ENCODE results near the gene UAP1L1. TPM values are rescaled to one million over a fixed set of nuclear protein-coding genes. Genes with fewer than 3 reads are reported as not detected.

UAP1L1 gene
- total and polyA plus RNA-seq, 2 of the 4 experiments (the other 2 are of a cell fraction): 2.3 to 9.8 TPM

DNA sequence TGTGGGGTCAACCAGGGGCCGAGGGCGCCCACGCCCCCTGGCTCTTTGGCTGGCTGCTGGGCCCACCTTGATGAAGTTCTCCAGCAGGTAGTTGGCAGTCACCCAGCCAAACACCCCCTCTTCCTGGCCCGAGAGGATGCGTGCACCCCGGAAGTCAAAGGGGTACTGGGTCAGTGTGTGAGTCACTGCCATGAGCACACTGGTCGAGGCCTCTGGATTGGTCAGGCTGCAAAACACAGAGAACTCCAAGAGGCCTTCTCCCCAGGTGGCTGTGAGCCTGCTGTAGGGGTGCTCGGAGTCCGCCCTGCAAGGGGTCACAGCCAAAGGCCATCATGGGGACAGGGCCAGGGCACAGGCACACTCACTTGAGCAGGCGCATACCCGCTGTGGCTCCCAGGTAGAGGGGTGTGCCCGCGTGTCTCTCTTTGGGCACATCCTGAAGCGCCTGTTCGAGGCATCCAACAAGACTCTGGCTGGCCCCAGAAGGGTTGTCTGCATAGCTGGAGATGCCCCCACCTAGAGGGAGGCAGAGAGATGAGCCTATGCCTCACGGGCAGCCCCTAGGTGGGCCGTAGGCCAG lies 26.1 kb upstream of the UAP1L1 start:
- no peak overlapping the region for H3K9ac ChIP-seq (ENCODE audit: low read depth, low read length)
- in situ Hi-C loops (cut with MboI; ENCODE audit: low sequenced_read_pairs) (no loop called here), intact Hi-C loops (cut with micrococcal nuclease) (no loop called here), dilution Hi-C loops (cut with HindIII; ENCODE audit: low sequenced_read_pairs, unreplicated experiment) (no loop called here)
- H4K20me1 ChIP-seq (ENCODE audit: insufficient read depth, low read length): no peaks in the 10 kb centered on the region; the same call in 1 of the 2 replicates
- no peak overlapping the region for H3K27ac ChIP-seq (ENCODE audit: insufficient read depth, low read length)
- no peak overlapping the region for H3K18ac ChIP-seq (ENCODE audit: low read depth, low read length)
- H3K4me2 ChIP-seq (ENCODE audit: low read depth, low read length): no peak overlapping the region
- H3K4ac ChIP-seq (ENCODE audit: low read depth, low read length): no peak overlapping the region
- no peak overlapping the region for H2AK5ac ChIP-seq (ENCODE audit: low read depth, low read length)
- no peaks in the 10 kb centered on the region for H3K79me1 ChIP-seq (ENCODE audit: low read depth in 1 of 2, low read length in 2 of 2)
- no peaks in the 10 kb centered on the region for H3K9me3 ChIP-seq (ENCODE audit: control insufficient read depth, insufficient read depth, low read length)
- no peaks in the 10 kb centered on the region for H3K36me3 ChIP-seq (ENCODE audit: control insufficient read depth, insufficient read depth, low read length)
- no peak overlapping the region for H3K56ac ChIP-seq (ENCODE audit: extremely low read depth, insufficient read depth, low read length)
- no peak overlapping the region for H3K4me3 ChIP-seq (ENCODE audit: insufficient read depth, low read depth, low read length)
- H3K23ac ChIP-seq (ENCODE audit: low read depth, low read length): no peak overlapping the region
- TF ChIP-seq RCOR1 (IDR thresholded peaks at IDR 0.05; ENCODE audit: insufficient replicate concordance, low read length) (no peak), MXI1 (IDR thresholded peaks at IDR 0.05; ENCODE audit: borderline replicate concordance, low read depth, low read length) (no peak), MAFK (IDR thresholded peaks at IDR 0.05; ENCODE audit: low read depth, low read length) (no peak), SMC3 (IDR thresholded peaks at IDR 0.05; ENCODE audit: low read depth, low read length) (no peak), CEBPB (IDR thresholded peaks at IDR 0.05; ENCODE audit: low read depth, low read length) (no peak), NFE2L2 (IDR thresholded peaks at IDR 0.05; ENCODE audit: low read depth, low read length) (no peak), FOS (IDR thresholded peaks at IDR 0.05; ENCODE audit: low read depth, low read length) (no peak), CHD1 (IDR thresholded peaks at IDR 0.05; ENCODE audit: low read depth, low read length) (no peak)
- TF ChIP-seq, protein P1, sequence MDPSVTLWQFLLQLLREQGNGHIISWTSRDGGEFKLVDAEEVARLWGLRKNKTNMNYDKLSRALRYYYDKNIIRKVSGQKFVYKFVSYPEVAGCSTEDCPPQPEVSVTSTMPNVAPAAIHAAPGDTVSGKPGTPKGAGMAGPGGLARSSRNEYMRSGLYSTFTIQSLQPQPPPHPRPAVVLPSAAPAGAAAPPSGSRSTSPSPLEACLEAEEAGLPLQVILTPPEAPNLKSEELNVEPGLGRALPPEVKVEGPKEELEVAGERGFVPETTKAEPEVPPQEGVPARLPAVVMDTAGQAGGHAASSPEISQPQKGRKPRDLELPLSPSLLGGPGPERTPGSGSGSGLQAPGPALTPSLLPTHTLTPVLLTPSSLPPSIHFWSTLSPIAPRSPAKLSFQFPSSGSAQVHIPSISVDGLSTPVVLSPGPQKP (IDR thresholded peaks at IDR 0.05; ENCODE audit: borderline replicate concordance, low read depth, low read length): no peak
- TF ChIP-seq, protein P2, sequence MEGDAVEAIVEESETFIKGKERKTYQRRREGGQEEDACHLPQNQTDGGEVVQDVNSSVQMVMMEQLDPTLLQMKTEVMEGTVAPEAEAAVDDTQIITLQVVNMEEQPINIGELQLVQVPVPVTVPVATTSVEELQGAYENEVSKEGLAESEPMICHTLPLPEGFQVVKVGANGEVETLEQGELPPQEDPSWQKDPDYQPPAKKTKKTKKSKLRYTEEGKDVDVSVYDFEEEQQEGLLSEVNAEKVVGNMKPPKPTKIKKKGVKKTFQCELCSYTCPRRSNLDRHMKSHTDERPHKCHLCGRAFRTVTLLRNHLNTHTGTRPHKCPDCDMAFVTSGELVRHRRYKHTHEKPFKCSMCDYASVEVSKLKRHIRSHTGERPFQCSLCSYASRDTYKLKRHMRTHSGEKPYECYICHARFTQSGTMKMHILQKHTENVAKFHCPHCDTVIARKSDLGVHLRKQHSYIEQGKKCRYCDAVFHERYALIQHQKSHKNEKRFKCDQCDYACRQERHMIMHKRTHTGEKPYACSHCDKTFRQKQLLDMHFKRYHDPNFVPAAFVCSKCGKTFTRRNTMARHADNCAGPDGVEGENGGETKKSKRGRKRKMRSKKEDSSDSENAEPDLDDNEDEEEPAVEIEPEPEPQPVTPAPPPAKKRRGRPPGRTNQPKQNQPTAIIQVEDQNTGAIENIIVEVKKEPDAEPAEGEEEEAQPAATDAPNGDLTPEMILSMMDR (conservative IDR thresholded peaks at IDR 0.05; ENCODE audit: low read depth, low read length): no peak
- no peak overlapping the region for H2AFZ ChIP-seq (replicated peaks; ENCODE audit: low read length, poor library complexity)
- H4K91ac ChIP-seq (ENCODE audit: insufficient read depth, low read depth, low read length): no peak overlapping the region
- H2BK15ac ChIP-seq (ENCODE audit: low read depth, low read length): no peak overlapping the region
- no peak overlapping the region for H4K5ac ChIP-seq (ENCODE audit: low read depth, low read length)
- ChIA-PET POLR2A (ENCODE audit: unreplicated experiment) (no interaction called here), CTCF (no interaction called here)
- H2AK9ac ChIP-seq (replicated peaks; ENCODE audit: low read depth, low read length, poor library complexity): no peak overlapping the region
- H3K14ac ChIP-seq (replicated peaks; ENCODE audit: low read depth, low read length): no peak overlapping the region
- BruUV-seq (replicated peaks): no TSS peak
- DNase-seq: no peak
- H3K27me3 ChIP-seq (ENCODE audit: control insufficient read depth, insufficient read depth, low read length): peaks cover 76% of the 10 kb centered on the region
- H3K9me1 ChIP-seq (ENCODE audit: insufficient read depth, low read length): no peaks in the 10 kb centered on the region
- H3K4me1 ChIP-seq (ENCODE audit: control insufficient read depth, insufficient read depth, low read length): peaks cover 3% of the 10 kb centered on the region; the same call in 1 of the 2 replicates
- no peak overlapping the region for H2BK120ac ChIP-seq (ENCODE audit: low read depth, low read length)
- H2BK20ac ChIP-seq (ENCODE audit: low read depth, low read length): no peak overlapping the region
- H2BK5ac ChIP-seq (ENCODE audit: low read depth, low read length, poor library complexity, severe bottlenecking): no peak overlapping the region
- H4K8ac ChIP-seq (ENCODE audit: low read depth in 2 of 2, low read length in 2 of 2): no peak overlapping the region
- WGBS, 2 experiments (ENCODE audit: extremely low coverage in 2 of 2, insufficient read length in 1 of 2): 77% methylated on average over 8 of the region's 17 CpGs; no CpG with 5 or more reads in 1 of the 2 experiments
- no peak for ATAC-seq (ENCODE audit: low read depth)
